ACHN (cell line): Measurements from ENCODE around the gene MED8.
"Not testable (repeated sequence)": the region's sequence is repeated elsewhere in the genome, so short reads cannot be mapped to it uniquely, and the experiment has no call there.

ENCODE experiments used
- DNase-seq: peaks from one replicate; pipeline ENCODE4 v3.0.0-alpha.2; 2015
- in situ Hi-C: cut with HindIII; loops from 2 replicates; pipeline ENCODE4 v1.10.0; 2017; ENCODE audit warnings: low sequenced_read_pairs, low pct_ligation_motif_present, low pct_unique_long_range_greater_than_20kb

Gene MED8

DNA sequence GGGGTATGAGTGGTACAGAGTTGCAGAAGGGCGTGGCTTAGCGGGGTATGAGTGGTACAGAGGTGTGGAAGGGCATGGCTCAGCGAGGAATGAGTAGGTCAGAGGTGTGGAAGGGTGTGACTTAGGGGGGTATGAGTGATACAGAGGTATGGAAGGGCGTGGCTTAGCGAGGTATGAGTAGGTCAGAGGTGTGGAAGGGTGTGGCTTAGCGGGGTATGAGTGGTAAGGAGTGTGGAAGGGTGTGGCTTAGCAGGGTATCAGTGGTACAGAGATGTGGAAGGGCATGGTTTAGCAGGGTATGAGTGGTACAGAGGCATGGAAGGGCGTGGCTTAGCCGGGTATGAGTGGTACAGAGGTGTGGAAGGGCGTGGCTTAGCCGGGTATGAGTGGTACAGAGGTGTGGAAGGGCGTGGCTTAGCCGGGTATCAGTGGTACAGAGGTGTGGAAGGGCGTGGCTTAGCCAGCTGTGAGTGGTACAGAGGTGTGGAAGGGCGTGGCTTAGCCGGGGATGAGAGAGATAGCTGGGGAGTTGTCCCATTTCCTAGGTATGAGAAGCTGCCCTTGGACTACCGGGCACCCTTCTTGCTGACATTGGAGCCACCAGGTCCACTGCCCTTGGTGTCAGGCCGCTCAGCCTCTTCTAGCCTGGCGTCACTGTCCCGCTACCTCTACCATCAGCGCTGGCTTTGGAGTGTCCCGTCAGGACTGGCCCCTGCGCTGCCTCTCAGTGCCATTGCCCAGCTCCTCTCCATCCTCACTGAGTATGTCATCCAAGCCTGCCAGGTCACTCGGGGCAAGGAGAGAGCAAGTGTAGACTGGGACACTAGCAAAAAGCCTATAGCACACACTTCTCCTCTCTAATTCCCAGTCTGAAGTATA, 34.3 kb upstream of the MED8 start:
- in situ Hi-C loops: no loop called here
- DNase-seq: no peak

DNA sequence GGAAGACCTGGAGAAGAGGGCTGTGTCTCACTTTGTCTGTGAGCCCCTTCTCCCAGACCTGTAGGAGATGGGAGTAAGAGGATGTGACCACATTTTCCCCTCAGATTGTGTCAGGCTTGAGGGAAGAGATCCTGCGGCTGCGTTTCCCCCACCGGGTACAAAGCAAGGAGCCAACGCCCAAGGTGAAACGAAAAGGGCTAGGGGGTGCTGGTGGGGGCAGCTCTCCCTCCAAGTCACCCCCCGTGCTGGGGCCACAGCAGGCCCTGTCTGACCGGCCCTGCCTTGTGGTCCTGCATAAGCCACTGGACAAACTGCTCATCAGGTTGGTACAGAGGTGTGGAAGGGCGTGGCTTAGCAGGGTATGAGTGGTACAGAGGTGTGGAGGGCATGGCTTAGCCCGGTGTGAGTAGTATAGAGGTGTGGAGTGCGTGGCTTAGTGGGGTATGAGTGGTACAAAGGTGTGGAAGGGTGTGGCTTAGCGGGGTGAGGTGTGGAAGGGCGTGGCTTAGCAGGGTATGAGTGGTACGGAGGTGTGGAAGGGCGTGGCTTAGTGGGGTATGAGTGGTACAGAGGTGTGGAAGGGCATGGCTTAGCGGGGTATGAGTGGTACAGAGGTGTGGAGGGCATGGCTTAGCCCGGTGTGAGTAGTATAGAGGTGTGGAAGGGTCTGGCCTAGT, 33.5 kb upstream of the MED8 start:
- in situ Hi-C loops: no loop called here
- DNase-seq: no peak

DNA sequence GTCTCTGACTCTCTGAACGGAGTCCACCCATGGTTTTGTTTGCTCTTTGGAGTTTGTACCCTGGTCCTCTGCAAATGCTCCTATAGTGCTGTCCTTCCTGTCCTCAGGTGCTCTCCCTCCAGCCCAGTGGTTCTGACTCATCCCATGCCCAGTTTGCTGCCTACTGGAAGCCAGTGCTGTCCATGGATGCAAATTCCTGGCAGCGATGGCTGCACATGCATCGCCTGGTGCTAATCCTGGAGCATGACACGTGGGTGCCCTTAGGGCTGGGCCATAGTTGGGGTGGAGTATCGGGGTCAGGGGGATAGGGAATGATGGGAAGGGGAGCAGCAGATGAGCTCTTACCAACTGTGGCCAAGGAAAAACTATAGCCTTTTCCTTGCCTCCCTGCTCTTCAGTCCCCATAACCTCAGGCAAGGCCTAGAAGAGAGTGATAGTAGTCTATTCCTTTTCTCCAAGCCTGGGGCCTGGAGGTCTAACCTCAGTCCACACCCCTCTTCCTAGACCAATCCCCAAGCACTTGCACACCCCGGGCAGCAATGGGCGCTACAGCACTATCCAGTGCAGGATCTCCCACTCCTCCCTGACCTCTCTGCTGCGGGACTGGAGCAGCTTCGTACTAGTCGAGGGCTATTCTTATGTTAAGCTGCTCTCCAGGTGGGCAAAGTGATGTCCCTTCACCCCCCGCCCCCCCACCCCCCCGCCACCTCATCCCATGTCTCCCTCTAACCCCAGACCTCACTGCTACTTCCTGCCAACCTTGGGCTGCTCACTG, 32.6 kb upstream of the MED8 start:
- in situ Hi-C loops: no loop called here
- DNase-seq: no peak

DNA sequence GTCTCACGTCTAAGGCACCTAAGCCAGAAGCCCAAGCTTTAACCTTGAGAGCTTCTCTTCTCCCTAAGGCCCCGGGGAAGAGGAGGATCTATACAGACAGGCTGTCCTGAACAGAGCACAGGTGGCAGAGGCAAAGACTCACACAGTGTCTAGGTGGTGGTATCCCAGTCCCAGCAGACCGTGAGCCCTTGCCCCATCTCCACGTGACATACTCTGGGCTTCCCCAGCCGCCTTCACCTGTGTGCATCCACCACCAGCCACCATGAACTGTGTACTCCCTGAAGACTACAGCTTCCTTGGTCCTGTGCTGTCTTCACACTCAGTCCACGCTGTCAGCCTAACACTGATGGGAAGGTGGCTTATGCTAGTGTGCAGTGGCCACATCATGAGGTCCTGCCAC, 31.8 kb upstream of the MED8 start:
- DNase-seq: no peak
- in situ Hi-C loops: no loop called here

DNA sequence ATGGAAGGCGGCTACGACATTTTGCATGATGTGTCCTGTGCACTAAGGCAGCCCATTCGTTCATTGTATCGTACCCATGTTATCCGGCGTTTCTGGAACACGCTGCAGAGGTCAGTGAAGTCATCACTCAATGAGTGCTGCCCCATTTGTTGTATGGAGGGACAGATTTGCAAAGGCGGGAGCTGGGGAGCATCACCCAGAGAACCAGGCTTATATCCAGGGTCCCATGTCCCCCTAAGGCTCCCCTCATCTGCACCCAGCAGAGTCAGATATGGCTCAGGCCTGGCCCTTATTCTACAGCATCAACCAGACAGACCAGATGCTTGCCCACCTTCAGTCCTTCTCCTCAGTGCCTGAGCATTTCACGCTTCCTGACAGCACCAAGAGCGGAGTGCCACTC, 31.3 kb upstream of the MED8 start:
- no peak for DNase-seq
- in situ Hi-C loops: no loop called here

DNA sequence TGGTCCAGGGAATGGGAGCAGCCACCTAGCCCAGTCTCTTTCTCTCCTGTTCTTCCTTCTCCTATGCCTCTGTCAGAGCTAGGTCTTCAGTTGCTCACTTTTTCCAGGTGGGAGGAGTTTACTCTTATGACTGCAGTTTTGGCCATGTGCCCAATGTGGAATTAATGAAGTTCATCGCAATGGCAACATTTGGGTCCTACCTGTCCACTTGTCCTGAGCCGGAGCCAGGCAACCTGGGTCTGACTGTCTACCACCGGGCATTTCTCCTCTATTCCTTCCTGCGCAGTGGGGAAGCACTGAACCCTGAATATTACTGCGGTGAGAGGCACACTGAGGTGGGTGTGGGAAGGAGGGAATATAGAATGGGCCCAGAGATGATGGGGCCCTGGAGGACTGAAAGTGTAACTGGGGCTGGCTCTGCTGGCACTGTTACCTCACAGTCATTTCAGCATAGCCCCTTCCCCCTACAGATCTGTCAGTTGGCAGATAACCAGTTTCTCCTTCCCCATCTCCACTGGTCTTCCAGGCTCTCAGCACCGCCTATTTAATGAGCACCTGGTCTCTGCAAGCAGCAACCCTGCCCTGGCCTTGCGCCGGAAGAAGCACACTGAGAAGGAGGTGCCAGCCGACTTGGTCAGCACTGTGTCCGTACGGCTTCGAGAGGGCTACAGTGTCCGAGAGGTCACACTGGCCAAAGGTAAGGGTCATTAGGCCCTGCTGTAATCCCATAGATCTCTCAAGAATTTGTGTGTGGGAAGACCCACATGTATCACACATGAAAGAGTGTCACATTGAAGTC, 30.2 kb upstream of the MED8 start:
- no peak for DNase-seq
- in situ Hi-C loops: no loop called here

DNA sequence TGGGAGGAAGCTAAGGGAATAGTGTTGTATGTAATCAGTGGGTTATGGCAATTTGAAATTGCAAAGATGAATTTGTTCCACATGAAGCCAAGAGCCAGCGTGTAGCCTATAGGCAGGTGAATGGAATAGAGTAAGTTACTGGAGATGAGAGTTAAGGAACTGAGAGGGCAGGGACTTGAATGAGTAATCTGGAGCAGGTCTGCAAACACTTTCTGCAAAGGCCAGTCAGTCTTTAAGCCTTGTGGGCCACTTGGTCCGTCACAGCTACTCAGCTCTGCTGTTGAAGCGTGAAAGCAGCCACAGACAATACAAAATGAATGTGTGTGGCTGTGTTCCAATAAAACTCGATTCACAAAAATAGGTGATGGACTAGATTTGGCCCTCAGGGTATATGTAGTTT, 29.3 kb upstream of the MED8 start:
- DNase-seq: no peak
- in situ Hi-C loops: no loop called here

DNA sequence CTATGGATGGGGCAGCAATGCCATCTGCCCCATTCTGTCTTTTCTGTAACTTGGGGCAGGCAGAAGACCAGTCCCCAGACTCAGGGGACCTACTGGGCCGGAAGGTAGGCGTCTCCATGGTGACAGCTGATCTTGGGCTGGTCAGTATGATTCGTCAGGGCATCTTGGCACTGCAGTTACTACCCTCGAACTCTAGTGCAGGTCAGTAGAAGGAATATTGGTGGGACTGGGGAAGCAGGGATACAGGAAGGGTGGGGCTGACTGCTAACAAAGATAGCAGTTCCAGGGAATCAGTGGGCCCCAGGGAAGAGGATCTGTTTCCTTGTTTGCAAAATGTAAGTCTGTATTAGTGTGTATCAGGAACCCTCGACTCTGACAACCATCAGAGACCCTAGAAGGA, 26.3 kb upstream of the MED8 start:
- in situ Hi-C loops: no loop called here
- no peak for DNase-seq

DNA sequence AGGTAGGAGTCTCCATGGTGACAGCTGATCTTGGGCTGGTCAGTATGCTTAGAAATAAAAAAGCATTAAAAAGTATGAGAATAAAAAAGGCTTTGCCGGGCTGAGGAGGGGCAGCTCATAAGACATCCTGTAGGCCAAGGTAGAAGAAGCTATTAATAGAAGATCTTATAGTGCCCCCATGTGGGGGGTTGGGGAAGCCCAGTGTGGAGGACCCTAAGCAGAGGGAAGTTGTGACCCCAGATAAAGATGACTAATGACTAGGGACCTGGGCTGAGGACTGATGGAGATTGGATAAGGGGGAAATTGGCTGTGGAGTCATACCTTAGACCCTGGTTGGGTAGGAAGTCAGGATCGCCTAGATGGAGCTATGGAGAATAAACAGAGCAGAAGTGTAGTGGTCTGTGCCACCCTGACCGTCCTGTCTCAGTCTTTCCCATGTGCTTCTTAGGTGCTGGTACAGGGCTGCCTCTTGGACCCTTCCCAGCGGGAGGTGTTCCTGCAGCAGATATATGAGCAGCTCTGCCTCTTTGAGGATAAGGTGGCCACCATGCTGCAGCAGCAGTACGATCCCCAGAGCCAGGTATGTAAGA, 25.1 kb upstream of the MED8 start:
- peak; percentile 56 for DNase-seq
- in situ Hi-C loops: no loop called here

DNA sequence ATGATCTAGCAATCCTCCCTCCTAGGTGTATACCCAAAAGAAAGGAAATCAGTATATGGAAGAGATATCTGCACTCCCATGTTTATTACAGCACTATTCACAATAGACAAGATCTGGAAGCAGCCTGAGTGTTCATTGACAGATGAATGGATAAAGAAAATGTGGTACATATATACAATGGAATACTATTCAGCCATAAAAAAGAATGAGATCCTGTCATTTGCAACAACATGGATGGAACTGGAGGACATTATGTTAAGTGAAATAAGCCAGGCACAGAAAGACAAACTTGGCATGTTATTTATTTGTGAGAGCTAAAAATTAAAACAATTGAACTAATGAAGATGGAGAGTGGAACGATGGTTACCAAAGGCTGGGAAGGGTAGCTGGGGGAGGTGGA, 23.8 kb upstream of the MED8 start:
- DNase-seq, in situ Hi-C loops: not testable (repeated sequence)

DNA sequence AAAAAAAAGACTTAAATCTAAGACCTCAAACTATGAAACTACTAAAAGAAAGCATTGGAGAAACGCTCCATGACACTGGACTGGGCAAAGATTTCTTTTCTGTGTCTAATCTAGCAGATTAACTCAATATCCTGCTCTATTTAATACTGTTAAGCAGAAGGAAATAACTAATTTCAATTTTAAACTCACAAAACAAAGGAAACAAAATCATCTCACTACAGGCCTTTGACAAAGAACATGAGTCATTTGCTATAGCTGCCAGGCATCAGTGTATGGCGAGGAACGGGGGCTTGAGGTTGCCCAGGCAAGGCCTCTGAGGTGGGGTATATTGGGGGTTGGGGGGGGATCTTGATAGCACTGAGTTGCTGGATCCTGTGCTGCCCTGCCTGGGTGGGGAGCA, 21.0 kb upstream of the MED8 start:
- in situ Hi-C loops: no loop called here
- no peak for DNase-seq

DNA sequence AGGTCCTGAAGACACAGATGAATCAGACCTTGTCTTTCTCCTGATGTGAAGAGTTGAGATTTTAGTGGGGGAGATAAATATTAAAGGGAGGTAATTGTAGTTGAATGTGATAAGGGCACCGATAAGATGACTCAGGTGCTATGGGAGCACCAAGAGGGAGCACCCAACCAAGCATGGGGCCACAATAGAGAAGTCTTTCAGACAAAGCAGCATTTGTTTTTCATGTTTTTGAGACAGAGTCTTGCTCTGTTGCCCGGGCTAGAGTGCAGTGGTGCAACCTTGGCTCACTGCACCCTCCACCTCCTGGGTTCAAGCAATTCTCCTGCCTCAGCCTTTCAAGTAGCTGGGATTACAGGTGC, 16.3 kb upstream of the MED8 start:
- in situ Hi-C loops: no loop called here
- no peak for DNase-seq

DNA sequence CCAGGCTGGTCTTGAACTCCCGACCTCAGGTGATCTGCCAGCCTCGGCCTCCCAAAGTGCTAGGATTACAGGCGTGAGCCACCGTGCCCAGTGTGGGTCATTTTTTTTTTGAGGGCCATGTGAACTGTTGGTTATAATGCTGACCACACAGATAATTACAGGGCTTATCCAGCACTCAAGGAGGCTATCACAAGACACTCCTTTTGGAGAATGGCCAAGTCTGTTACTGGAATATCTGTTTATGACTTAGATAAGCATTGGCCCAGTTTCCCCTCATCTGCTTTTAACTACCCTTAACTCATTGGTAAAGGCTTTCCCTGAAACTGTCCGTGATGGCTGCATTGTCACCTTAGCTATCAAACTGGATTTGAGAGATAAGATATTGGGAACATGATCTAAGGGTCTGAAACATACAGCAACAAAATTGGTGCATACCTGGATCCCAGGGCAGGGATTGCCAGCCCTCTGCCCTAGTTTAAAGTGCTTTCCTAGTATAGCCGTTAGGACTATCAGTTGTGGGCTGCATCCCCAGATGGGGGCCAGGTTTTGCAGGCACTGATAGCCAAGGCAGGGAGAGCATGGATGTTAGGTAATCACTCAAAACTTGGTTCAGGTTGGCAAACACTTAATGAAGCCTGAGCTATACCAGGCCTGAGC, 15.7 kb upstream of the MED8 start:
- in situ Hi-C loops: no loop called here
- DNase-seq: no peak

DNA sequence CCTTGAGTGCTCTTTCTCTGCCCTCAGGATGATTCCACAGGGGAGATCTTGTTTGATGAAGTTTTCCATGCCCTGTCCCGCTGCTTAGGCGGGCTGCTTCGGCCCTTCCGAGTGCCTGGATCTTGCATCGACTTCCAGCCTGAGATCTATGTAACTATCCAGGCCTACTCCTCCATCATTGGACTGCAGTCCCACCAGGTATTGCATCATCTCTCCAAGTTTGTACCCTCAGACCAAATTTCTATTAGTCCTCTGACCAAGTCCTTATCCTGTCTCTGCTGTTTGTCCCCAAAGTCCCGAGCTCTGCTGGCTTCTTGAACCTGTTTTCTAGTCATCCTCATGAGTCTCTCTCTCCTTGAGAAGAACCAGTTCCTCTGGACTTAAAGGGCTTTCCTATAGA, 14.8 kb upstream of the MED8 start:
- no peak for DNase-seq
- in situ Hi-C loops: no loop called here

DNA sequence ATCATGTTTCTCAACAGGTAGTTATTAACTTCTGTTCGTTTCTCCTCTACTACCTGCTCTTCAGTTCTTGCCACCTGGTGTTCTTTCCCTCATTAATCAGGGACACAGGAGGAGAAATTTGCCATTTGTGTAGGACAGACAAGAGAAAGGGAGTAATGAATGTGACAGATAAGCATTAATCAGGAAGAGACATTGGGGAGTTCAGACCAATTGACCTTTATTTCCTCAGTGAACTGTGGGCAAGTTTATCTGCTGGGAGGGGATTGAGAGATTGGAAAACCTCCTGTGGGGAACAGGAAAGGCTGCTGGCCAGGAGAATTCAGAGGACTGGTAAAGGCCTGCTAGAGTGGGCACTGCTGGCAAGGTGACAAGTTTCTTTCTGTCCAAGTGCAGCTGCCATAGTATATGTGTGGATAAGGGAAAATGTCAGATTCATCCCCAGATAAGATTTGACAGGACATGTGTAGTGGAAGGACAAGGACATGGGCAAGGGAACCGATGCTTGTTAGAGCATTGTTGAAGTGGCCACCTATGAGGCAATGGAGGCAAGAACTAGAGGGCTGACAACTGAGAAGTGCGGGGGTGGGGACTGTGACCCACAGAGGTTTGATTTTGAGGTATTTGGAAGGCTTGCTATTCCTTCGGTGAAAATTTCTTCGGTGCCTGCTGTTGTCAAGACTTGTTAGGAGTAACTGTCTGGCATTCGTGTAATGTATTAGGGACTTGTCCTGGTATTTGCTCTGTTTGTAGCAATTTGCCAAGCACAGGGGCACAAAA, 12.7 kb upstream of the MED8 start:
- in situ Hi-C loops: no loop called here
- no peak for DNase-seq

DNA sequence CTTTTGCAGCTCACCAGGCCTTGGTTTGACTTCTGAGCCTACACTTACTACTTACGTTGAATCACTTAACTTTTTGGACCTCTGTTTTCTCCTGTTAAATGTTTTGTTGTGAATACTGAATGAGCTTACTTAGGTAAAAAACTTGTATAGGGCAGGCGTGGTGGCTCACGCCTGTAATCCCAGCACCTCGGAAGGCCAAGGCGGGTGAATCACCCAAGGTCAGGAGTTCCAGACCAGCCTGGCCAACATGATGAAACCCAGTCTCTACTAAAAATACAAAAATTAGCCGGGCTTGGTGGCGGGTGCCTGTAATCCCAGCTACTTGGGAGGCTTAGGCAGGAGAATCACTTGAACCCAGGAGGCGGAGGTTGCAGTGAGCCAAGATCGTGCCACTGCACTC, 10.8 kb upstream of the MED8 start:
- in situ Hi-C loops, DNase-seq: not testable (repeated sequence)

DNA sequence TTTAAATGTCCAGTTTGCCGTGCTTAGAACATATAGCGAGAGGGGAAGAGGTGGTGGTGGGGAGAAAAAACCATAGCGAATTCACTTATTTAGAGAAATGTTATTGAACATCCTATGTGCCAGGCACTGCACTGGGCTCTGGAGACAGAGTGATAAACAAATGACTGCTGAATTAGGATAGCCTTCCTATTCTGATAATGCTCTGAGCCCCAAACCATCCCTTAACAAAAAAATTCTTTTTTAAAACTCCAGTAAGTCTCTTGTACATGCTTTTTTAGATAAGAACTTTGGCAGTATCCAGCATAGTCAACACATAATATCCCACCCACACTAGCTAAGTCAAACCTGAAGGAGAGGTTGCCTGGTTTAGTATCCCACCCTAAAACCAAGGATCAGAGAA, 8.6 kb upstream of the MED8 start:
- in situ Hi-C loops: loop anchor here (25.0 kb wide), 1 partner anchor 161 kb away; no protein-coding TSS in a partner anchor

More for the DNA sequence above, 8.6 kb upstream of the MED8 start:
- no peak for DNase-seq
